Gastrocnemius medialis (tissue), 4 donors: ENCODE results near the gene FMOD. TPM values are rescaled to one million over a fixed set of nuclear protein-coding genes. Genes with fewer than 3 reads are reported as not detected.

Source experiments
- ATAC-seq, 2 donors: fragments of 150-250 bp; one replicate each; pipeline ENCODE4 v1.9.1; 2016
- DNase-seq, 2 donors: peaks; one replicate each; pipeline ENCODE4 v3.0.0-alpha.2; 2019
- H3K27ac ChIP-seq, 4 donors: fragments of 200-600 bp; sonication (generic); 1 replicate in 1 of 4; 2 replicates in 3 of 4; pipeline ENCODE4 v1.5.1; 2016 to 2018; ENCODE audit warnings: mild to moderate bottlenecking in 2 of 4, moderate library complexity in 1 of 4
- H3K27me3 ChIP-seq, 3 donors: fragments of 200-600 bp; sonication (generic) in 2 of 3; 1 replicate in 1 of 3; 2 replicates in 2 of 3; pipeline versions ENCODE4 v1.5.1 to v1.6.0; 2016 to 2019; ENCODE audit warnings: mild to moderate bottlenecking in 1 of 3, moderate library complexity in 1 of 3
- H3K36me3 ChIP-seq, 2 donors: fragments of 200-600 bp; sonication (generic) in 1 of 2; one replicate each; pipeline ENCODE4 v1.5.1; 2017 to 2018
- H3K4me1 ChIP-seq, 2 donors: fragments of 200-600 bp; sonication (generic) in 1 of 2; one replicate each; pipeline ENCODE4 v1.5.1; 2016 to 2017; ENCODE audit warnings: mild to moderate bottlenecking in 2 of 2
- H3K4me3 ChIP-seq, 4 donors: fragments of 200-600 bp; sonication (generic) in 3 of 4; 1 replicate in 1 of 4; 2 replicates in 3 of 4; pipeline ENCODE4 v1.5.1; 2016 to 2019; ENCODE audit warnings: mild to moderate bottlenecking in 2 of 4
- H3K9me3 ChIP-seq, 3 donors: fragments of 200-600 bp; sonication (generic) in 2 of 3; 1 replicate in 1 of 3; 2 replicates in 2 of 3; pipeline ENCODE4 v1.5.1; 2016 to 2019
- CTCF ChIP-seq, 5 experiments: fragments of 450-650 bp in 3 of 5; fragments of 200-600 bp in 2 of 5; sonication (generic) in 2 of 5; IDR thresholded peaks in 4 of 5; conservative IDR thresholded peaks in 1 of 5; 1 replicate in 4 of 5; 2 replicates in 1 of 5; pipeline ENCODE4 v1.5.1; 2016 to 2019; ENCODE audit warnings: antibody characterized with exemption in 5 of 5, mild to moderate bottlenecking in 3 of 5, moderate library complexity in 3 of 5
- POLR2A ChIP-seq, 2 donors: fragments of 450-650 bp; IDR thresholded peaks; one replicate each; pipeline ENCODE4 v1.6.1; 2017; ENCODE audit warnings: antibody characterized with exemption in 2 of 2, mild to moderate bottlenecking in 2 of 2, moderate library complexity in 2 of 2
- in situ Hi-C, 4 donors: fragments of 200-750 bp; cut with MboI; loops; one replicate each; pipeline versions ENCODE4 v1.15.0 to v1.8.0; 2017; ENCODE audit warnings: low sequenced_read_pairs in 4 of 4
- intact Hi-C: fragments of 100-400 bp; cut with DNase I; formaldehyde crosslinking; loops from one replicate; pipeline ENCODE4 v1.15.1; 2023; ENCODE audit warnings: low total_unique reads
- total RNA-seq, 4 donors: library from RNA; depleted of rRNA; stranded (reverse); fragments of >200 nt; gene quantifications; one replicate each; pipeline versions ENCODE4 v1.1.0 to v1.2.3, GENCODE V29; 2016

Gene FMOD
- total RNA-seq, 4 donors from 2014 or later = 6.3 to 15.8 (median 7.8) TPM

- Histone ChIP-seq H3K27ac (no peak overlapping the region), H3K9me3 (no peaks in the 10 kb centered on the region), H3K27me3 (no peaks in the 10 kb centered on the region), H3K4me1 (peaks cover 0 to 7% of the 10 kb centered on the region in 2 donors), H3K36me3 (no peaks in the 10 kb centered on the region), H3K4me3 (no peak overlapping the region)
- ATAC-seq (no peak), DNase-seq (no peak)
- intact Hi-C loops (no loop called here), in situ Hi-C loops (loop anchor here (10.0 to 25.0 kb wide), 4 partner anchors 78 to 346 kb away; partner anchors contain the start of gene PRELP (in 1 of the 4))
- no peak for TF ChIP-seq CTCF (IDR thresholded peaks at IDR 0.05 in 4 of 5, conservative IDR thresholded peaks at IDR 0.05 in 1 of 5)
- no peak for TF ChIP-seq POLR2A (IDR thresholded peaks at IDR 0.05)
These were observed 15.6 kb upstream of the FMOD start for GRCh38 chr1:203366476-203366875.

- Histone ChIP-seq H3K36me3 (no peaks in the 10 kb centered on the region), H3K4me1 (peaks cover 0 to 6% of the 10 kb centered on the region in 2 donors), H3K27ac (no peak overlapping the region), H3K27me3 (no peaks in the 10 kb centered on the region), H3K4me3 (no peak overlapping the region), H3K9me3 (no peaks in the 10 kb centered on the region)
- no peak for DNase-seq
- in situ Hi-C loops (loop anchor here (10.0 to 25.0 kb wide), 4 partner anchors 80 to 347 kb away; partner anchors contain the start of gene PRELP (in 1 of the 4)), intact Hi-C loops (no loop called here)
- no peak for ATAC-seq
- no peak for TF ChIP-seq POLR2A (IDR thresholded peaks at IDR 0.05)
- TF ChIP-seq CTCF (IDR thresholded peaks at IDR 0.05 in 4 of 5, conservative IDR thresholded peaks at IDR 0.05 in 1 of 5) = no peak
These were observed 13.9 kb upstream of the FMOD start for GRCh38 chr1:203364806-203365205.

- Histone ChIP-seq H3K36me3 (no peaks in the 10 kb centered on the region), H3K4me3 (no peak overlapping the region), H3K27me3 (no peaks in the 10 kb centered on the region), H3K4me1 (no peaks in the 10 kb centered on the region), H3K9me3 (no peaks in the 10 kb centered on the region), H3K27ac (no peak overlapping the region)
- TF ChIP-seq POLR2A (IDR thresholded peaks at IDR 0.05) (no peak), CTCF (IDR thresholded peaks at IDR 0.05 in 4 of 5, conservative IDR thresholded peaks at IDR 0.05 in 1 of 5) (no peak)
- intact Hi-C loops = no loop called here
- in situ Hi-C loops = loop anchor here (10.0 to 25.0 kb wide), 4 partner anchors 81 to 348 kb away; partner anchors contain the start of gene PRELP (in 1 of the 4)
- no peak for DNase-seq
- ATAC-seq = no peak
These were observed 13.3 kb upstream of the FMOD start for GRCh38 chr1:203364094-203364801.

- Histone ChIP-seq H3K27me3 (no peaks in the 10 kb centered on the region), H3K9me3 (no peaks in the 10 kb centered on the region), H3K36me3 (no peaks in the 10 kb centered on the region), H3K4me3 (no peak overlapping the region), H3K27ac (no peak overlapping the region), H3K4me1 (no peaks in the 10 kb centered on the region)
- intact Hi-C loops (no loop called here), in situ Hi-C loops (loop anchor here (10.0 to 25.0 kb wide), 4 partner anchors 82 to 350 kb away; partner anchors contain the start of gene PRELP (in 1 of the 4))
- no peak for TF ChIP-seq POLR2A (IDR thresholded peaks at IDR 0.05)
- no peak for TF ChIP-seq CTCF (IDR thresholded peaks at IDR 0.05 in 4 of 5, conservative IDR thresholded peaks at IDR 0.05 in 1 of 5)
- ATAC-seq (no peak), DNase-seq (no peak)
These were observed 11.8 kb upstream of the FMOD start for GRCh38 chr1:203362720-203363025.
